HG03095 (cell line): Measurements from ENCODE around the gene KAT6B.
A peak's percentile ranks its signal among the peaks of the same experiment; 100 is the strongest.

Experiments used
- ATAC-seq: cut with Tn5 transposase; IDR thresholded peaks from one replicate; pipeline ENCODE4 v1.9.1; 2021; ENCODE audit warnings: moderate library complexity; ENCODE audit not compliant: unreplicated experiment

The KAT6B gene

DNA sequence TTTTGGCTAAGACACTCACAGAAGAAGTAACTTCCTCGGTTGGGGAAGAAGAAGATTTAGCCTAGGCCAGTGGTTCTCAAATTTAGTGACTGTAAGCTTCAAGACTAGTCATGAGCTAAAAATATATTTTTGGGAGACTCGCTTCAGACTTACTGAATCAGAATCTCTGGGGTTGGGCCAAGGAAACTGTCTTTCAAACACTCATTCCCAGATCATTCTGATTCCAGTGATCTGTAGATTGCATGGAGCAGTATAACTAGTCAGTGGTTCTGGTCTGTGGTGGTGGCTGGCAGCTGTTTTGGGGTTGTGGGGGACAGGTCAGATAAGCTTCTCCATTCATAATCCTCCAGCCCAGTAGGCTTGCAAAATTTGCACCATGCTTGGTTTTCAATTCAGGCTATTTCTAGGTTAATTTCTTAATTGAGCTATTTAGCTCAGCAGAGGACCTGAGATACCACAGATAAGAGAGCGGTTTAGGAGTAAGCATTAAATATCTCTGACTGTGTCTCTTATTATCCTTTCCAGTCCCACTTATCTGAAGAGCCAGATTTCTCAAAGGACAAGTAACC lies 3.8 kb upstream of the KAT6B start:
- ATAC-seq, result no peak

DNA sequence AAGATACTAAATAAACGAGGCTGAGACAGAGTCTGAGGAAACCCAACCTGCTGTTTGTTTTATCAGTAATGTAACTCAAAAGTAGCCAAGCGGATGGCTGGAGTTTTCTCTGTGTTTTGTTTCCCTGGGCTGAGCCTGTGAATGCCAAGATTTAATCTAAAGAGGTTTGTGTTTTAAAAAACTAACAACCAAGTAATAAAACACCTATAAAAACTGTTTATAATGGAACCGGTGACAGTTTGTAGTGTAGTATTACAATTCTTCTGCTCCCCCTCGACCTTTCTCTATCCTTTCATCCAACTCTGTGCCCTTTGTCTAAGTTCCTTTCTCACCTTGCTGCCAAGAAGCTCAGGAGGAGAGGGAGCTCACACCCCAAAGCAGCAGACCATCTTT lies 2.6 kb upstream of the KAT6B start:
- no peak for ATAC-seq

DNA sequence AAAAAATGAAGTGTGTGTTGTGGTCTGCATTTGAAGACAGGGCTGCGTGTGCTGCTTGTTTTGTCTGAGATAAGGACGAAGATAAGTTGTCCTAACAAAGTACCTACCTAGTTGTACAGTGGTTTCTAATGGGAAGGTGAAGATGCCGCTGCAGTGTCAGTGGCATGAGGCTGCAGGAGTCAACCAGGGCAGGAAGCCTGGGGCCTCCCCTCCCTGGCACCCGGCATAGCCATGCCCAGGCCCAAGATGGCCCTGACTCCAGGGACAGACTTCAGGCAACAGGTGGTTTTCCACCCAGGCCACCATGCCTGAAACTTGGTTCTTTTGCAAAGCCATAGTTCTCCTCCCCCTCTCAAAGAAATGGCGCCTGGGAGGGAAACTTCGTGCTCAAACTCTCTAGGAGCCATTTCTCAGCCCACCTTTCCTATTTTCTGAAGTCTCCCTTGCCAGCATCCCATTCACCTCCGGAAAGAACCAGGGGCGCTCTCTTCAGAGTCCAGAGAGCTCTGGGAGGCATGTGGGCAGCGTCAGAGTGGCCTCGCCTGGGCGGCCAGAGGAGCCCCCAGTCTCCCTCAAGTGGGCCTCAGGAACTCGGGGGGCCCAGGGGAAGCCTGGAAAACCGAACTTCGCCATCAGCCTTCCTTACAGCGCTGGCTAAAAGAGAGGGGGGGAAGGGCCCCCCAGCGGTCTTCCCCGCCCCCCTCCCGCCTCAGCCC lies 2.1 kb upstream of the KAT6B start:
- no peak for ATAC-seq

DNA sequence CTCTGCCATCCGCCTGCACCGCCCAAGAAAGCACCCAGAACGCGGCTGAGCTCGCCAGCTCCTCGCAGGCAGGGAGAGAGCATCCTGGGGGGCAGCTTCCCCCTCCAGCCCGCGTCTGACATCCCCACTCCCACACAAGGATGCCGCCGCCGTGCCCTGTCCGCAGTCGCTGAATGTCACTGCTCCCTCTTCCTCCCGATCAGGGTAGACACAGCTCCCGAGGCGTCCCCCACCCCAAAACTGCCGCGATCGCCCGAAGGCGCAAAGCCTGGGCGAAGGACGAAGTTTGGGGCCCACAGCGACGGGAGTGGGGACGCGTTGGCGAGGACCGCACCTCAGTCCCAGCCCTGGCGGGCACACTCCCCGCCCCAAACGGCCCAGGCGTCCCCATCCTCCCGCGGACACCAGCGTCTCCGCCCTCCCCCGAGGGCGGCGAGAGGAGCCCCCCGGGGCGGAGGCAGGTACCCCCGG lies 1.5 kb upstream of the KAT6B start:
- no peak for ATAC-seq

DNA sequence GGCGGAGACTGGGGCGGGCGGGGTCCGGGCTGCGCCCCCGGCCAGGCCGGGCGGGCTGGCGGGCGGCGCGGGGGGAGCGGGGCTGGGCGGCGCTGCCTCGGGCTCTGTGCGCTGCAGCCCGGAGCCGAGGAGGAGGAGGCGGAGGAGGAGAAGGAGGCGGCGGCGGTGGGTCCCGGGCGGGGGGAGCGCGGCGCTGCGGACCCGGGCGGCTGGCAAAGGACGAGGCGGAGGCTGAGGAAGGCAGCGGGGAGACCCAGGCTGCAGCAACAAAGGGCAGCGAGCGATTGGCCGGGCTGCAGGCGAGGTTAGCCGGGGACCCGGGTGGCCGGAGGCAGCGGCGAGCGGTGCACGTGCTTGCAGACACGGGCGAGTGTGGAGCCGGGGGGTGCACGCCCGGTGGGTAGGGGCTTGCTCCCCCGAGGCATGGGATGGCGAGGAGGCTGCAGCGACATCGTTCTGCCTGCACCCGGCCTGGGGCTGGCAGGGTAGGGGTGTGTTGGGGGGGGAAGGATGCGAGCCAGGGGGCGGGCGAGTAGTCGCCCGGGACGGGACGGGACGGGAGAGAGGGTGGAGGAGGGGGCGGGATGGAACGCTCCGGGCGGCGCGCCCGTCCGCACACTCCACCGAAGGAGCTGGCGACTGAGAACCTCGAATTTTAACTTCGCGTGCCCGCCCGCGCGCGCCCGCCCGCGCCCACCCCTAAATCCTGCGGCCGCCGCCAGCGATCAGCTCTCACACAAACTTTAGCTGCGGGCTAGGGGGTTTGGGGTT lies 844 bp upstream of the KAT6B start:
- no peak for ATAC-seq

DNA sequence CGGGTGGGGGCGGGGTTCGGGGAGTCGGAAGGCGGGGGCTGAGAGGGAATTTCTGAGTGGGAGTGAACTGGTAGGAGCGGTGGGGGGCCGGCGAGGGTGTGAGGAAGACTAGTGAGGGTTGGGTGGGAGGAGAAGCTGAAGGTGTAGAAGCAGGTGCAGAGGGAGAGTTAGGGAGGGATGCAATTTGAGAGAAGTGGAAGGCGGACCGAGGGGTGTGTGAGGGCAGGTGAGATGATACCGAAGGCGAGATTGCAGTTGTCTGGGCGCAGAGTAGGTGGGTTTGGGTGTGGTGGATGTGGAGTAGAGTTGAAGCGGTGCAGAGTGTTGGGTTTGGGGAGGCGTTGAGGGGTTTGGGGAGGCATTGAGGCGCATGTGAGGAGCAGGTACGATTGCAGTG lies 643 bp downstream of the KAT6B start:
- ATAC-seq, result peak; percentile 1

DNA sequence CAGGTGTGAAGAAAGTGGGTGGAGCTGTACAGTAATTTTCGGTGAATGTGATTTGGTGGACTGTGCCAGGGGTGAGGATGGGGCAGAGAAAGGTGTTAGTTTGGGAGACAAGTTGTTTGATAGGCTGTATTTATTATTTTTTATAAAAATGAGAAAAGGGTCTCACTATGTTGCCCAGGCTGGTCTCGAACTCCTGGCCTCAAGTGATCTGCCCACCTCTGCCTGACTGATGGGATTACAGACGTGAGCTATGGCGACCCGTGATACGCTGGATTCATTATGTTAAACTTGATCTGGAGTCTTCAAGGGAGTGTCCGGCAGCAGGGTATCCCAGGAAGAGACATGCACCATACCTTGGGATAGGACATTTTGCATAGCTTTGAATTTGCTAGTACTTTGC lies 1.3 kb downstream of the KAT6B start:
- ATAC-seq, result no peak

DNA sequence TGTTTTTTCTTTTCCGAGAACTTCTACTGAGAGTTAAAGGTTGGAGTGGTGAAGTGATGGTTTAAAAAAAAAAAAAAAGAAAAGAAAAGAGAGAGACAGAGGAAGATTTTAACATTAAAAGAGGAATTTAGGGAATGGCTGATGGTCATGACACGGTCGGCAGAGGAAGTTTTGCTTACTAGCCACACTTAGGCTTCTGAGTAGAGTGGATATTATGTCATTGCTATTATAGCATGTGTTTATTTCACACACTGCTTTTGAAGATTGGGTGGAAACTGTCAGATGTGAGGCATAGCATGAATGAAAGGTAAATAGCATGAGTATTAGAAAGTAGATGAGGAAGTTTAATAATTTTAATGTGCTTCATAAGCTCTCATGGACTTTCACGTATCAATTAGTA lies 2.5 kb downstream of the KAT6B start:
- ATAC-seq, result no peak

DNA sequence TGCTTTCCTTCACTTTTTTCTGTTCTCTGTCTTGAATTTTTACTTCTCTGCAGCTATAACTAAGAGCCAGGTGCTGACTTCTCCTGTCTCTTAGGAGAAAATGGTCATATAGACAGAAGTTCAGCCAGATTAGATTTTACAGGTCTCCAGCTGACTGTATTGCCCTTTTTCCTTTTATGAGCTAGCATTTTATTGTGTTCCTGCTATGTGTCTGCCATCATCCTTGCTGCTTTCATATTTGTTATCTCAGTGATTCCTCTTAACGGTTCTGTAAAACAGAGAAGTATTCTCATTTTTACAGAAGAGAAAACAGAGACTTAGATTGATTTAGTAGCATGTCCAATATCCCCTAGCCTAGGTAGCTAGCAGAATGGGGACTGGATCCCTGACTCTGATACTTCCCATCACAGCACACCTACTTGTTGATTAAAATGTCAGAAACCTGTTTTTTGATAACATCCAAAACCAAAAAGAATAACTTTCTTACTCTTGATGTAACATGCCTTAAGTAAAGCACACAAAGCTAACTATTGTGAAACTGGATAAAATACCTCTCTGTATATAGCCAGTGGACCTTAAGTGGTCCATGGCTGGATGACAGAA lies 5.2 kb downstream of the KAT6B start:
- no peak for ATAC-seq

DNA sequence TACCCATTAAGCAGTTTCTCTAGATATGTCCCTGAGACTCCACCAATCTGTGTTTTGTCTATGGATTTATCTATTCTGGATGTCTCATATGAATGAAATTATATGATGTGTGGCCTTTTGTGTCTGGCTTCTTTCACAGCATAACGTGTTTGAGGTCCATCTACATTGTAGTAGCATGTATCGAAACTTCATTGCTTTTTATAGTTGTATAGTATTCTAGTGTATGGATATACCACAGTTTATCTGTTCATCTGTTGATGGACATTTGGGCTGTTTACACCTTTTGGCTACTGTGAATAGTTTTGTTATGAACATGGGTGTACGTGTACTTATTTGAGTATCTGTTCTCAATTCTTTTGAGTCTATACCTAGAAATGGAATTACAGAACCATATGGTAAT lies 9.6 kb downstream of the KAT6B start:
- ATAC-seq, result no peak

DNA sequence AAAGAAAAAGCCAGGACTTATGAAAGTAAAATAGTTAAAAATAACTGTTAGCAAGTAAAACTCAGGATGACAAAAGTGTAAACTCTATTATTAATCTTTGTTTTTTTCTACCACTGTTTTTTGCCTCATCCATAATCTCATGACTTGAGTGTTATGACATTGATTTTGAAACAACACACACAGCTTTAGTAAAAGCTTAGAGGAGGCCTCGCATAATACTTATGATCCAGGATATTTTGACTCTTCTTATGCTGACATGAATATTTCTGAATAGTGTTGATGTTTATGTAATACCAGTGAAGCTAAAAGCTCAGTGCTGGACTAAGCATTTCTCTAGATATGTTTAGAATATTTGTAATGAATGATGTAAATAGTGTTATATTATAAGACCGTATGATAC lies 10.5 kb downstream of the KAT6B start:
- no peak for ATAC-seq

DNA sequence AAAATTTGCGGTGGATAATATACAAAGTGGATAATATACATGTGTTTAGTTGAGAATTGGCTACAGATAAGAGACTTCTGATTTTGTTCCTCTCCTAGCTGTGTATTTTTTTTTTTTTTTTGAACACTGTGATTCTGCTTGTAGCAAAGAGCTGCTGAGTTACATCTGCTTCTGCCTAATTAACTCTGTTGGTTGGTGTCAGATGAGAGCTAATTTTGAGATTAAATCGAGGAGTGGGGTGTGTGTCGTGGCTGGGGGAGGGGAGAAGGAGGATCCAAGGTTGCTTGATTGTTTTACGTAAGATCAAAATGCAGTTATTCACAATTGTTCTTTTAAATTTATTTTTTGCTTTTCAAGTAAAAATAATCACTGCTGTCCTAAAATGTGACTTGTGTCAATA lies 11.3 kb downstream of the KAT6B start:
- no peak for ATAC-seq

DNA sequence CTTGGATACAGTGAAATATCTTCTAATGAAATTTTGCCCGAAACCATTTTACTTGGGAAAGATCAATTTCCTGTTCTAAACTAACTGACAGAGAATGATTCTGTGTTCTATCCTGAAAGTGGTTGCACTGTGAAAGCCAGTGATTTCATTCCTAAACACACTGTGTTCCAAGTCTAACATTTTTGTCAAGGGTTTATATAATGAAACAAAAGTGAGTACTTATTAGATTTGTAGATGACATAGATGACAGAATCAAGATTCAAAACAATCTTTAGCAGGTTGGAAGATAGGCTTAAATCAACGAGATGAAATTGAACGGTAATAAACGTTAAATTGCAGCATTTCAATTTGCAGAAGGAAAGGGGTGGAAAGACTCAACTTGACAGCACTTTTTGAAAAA lies 13.3 kb downstream of the KAT6B start:
- no peak for ATAC-seq

DNA sequence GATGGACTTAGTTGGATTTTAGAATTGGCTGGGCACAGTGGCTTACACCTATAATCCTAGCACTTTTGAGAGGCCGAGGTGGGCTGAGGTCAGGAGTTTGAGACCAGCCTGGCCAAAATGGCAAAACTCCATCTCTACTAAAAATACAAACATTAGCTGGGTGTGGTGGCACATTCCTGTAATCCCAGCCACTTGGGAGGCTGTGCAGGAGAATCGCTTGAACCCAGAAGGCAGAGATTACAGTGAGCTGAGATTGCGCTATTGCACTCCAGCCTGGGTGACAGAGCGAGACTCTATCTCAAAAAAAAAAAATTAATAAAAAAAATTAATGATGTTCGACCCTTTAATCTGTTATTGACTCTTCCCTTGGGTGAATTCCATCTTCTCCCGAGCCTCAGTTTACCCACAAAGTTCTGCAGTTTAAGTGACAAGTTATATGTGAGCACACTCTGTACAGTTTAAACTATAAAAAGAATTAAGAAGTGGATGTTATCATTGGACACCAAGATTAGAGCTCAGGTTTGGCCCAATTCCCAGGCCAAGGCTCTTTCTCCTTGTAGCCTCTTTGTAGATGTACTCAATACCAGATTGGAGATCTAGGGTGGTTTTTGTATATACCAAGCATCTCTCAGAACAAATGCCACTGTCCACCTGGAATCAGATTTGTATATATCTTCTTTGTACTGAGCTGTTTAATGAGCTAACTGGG lies 15.0 kb downstream of the KAT6B start:
- ATAC-seq, result no peak

DNA sequence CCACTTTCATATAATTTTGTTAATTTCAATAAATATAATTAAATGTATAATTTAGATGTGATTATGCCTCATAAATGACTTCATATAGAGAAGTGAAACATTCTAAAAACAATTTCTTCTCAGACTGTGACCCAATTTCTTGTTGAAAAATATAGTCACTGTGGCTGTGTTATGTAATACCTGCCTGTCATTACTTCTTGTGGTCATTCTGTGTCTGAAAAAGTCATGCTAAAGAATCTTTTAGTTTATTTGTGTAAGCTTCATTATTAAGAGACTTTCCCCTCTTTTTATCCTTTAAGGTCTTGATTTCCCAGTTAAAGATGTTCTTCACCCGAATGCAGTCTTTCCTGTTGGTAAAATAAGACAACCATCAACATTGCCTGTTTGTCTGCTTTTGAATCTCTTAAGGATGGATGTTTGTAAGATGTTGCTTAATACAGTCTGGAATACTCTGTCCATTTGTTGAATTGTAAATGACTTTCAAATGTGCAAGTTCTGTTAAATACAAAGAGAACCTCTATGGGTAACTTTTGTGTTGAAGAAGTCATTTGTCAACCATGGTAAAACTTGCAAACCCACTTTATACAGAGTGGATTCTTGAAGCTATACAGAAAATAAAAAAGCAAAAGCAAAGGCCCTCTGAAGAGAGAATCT lies 16.0 kb downstream of the KAT6B start:
- no peak for ATAC-seq

DNA sequence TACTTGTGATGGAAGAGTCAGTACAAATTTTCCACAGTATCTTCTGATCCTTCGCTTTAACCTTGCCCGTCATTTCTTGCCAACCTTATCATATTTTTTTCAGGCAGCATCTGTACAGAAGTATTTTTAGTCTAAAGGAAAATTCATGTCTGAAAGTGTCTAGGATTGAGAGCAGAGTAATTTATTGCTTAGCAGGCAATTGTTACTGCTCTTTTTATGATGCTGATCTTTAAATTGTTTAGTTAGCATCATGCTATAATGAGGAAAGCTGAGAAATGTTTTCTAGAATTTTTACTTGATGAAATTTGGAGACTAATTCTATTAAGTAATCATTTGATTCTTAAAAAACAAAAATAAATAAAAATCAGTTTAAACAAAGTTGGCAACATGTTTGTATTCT lies 20.6 kb downstream of the KAT6B start:
- ATAC-seq, result no peak

DNA sequence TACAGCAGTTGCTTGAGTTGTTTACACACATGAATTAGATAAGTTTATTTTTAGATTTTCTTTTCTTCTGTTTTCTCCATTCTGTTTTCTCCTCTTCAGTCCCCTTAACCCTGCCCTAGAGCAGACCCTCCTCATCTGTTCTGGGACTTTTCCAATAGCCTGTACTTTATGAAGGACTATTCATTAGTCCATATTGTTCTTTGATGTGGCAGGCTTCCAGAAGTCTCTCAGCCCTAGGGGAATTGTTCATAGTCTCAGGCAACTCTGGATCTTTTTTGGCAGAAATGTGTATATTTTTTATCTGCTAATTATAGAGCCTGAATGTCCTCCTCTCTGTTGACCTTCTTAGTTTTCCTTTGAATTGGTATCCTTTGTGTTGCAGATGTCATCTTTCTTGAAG lies 25.4 kb downstream of the KAT6B start:
- ATAC-seq, result no peak

DNA sequence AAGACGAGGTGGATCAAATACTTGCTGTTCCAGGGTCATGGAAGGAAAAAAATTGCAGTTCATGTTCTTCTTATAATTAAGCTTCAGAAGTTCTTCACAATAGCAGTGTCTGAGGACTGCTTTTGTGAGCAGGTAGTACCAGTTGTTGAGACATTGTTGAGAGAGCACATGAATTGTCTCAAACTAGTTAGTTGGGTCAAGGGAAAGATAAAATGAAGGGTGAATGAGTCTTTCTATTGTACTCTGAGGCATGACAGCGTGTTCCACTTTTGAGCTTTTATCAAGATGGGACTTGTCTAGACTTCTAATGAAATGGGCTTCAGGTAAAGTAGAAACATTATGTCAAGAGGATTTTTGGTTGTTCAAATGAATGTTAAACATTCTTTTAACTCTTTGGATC lies 26.0 kb downstream of the KAT6B start:
- no peak for ATAC-seq

DNA sequence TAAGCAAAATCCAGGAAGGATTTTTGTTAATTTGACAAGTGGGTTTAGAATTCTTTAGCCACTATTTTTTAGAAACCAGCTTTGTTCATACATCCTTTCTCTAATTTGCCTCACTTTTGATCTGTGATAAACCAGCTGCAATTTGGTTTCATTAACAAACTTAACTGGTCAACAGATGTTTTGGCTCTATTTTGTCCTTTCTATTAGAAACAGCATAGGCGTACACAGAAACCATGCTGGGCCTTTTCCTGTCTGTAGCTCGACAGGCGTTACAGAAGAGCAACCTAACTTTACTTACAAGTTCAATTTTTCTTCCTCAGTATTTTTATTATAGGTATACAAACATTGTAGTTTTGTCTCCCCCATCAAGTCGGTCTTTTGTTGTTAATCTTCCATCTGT lies 28.2 kb downstream of the KAT6B start:
- ATAC-seq, result no peak

DNA sequence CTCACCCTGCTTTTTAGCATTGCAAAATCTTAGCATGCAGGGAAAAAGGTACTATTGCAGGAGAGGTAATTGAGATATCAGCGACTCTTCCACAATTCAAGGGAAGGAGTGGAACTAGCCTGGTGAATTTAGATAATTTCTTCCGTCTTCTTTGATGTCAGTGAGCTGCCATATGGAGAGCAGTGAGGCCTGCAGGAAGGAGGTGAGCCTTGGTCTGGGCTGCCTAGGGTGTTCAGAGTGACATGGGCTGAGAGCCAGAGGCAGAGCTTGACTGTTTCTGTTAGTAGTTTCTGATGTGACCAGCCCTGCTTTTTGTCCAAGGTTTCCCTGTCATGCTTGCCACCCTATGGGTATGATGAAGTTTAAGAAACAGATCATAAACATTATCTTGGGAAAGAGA lies 28.6 kb downstream of the KAT6B start:
- ATAC-seq, result no peak

DNA sequence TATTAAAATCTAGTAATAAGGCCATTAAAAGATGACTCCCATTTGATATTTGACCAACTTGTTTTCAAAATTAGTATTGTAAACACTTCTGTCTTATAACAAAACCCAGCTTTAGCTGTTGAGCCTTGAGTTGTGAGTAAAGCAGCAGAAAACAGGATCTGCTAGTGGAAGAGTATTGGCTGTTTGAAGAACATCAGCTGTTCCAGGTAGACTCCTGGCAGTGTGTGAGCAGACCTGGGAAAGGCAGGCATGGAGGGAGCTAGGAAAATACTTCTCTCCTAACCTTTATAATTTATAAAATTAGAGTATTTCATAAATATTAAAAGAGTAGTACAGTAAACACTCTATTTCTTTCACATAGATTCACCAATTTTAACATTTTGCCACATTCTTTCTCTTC lies 29.0 kb downstream of the KAT6B start:
- ATAC-seq, result no peak
